Measurements from ENCODE around the gene MIEF2. TPM values are rescaled to one million over a fixed set of nuclear protein-coding genes. Genes with fewer than 3 reads are reported as not detected.

MIEF2 gene
- polyA plus RNA-seq, 1 of the 3 experiments (the other 2 are of a cell fraction), result 12.7 TPM

DNA sequence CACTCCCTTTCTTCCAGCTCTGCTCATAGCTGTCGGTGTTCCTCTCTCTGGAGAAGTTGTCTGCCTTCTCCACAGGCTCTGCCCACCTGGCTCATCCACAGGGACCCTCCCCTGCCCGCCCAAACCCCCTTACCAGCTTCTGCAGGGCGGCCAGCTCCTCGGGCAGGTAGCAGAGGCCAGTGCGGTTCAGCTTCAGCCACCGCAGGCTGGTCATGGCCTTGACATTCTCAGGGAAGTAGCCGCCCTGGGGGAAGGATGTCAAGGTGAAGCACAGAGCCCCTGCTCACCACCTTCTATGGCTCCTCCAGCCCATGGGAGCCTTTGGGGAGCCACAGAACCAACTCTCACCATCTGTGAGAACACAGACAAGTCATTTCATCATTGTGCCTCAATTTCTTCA, 3.7 kb upstream of the MIEF2 start (continued):
- TF ChIP-seq TCF12 (IDR thresholded peaks at IDR 0.05) (no peak), GATA2 (CRISPR knock-in tag; IDR thresholded peaks at IDR 0.05) (no peak), FOXJ3 (CRISPR knock-in tag; IDR thresholded peaks at IDR 0.05) (no peak), JUND (IDR thresholded peaks at IDR 0.05) (no peak), FOSL2 (IDR thresholded peaks at IDR 0.05; ENCODE audit: borderline replicate concordance, low read depth) (no peak)

DNA sequence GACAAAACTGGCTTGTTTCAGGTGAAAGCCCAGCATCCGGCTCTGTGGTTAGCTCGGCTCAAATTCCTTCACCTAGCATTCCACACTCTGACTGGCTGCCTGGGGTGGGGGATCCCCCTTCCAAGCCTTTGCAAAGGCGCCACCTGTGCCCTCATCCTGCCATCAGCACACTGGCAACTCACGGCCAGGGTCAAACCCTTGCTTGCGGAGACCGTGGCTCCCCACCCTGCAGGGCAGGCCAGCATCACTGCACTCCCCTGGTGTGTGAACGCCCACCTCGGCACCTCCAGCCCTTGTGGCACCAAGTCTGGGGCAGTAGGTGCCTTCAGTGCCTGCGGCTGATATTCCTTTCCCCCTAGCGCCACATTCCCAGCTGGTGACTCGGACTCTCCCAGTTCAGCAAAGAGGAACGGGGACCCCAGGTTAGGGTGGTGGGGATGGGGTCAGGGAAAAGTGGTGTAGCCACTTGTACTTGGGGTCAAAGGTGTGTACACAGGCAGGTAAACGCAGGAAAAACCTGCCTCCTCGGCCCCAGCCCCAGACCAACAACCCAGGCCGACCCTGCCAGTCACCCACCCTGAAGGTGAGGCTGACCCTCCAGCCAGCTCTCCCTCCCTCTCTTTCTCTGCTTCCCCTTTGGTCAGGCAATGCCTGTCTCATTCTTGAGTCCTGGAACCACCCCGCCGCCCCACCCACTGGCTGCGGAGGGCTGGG, 3.0 kb upstream of the MIEF2 start:
- Histone ChIP-seq H3K9me2 (no peaks in the 10 kb centered on the region), H3K27me3 (ENCODE audit: insufficient read depth) (no peaks in the 10 kb centered on the region), H3K79me2 (ENCODE audit: insufficient read depth) (peaks cover 55% of the 10 kb centered on the region), H3K4me2 (peak overlapping the region; percentile 94), H3K9ac (peak overlapping the region; percentile 99), H3K27ac (ENCODE audit: low read depth in 2 of 2, low read length in 1 of 2) (peak overlapping the region; percentile 91 to 93), H4K20me1 (ENCODE audit: insufficient read depth) (peaks cover 36% of the 10 kb centered on the region), H3K36me3 (replicated peaks in 1 of 2; ENCODE audit: control insufficient read depth in 1 of 2, insufficient read depth in 2 of 2, low read length in 1 of 2) (peaks cover 15 to 41% of the 10 kb centered on the region in 2 experiments), H3K4me1 (ENCODE audit: control insufficient read depth in 1 of 2, insufficient read depth in 2 of 2, low read depth in 1 of 2, low read length in 1 of 2) (peaks cover 8 to 35% of the 10 kb centered on the region in 2 experiments; a peak in 2 of 4 replicates), H2AFZ (ENCODE audit: low read depth) (peak overlapping the region; percentile 92; the same call in 1 of the 2 replicates), H3K9me3 (no peaks in the 10 kb centered on the region), H3F3A (replicated peaks; ENCODE audit: insufficient read depth) (peaks cover 12% of the 10 kb centered on the region), H3K4me3 (ENCODE audit: low read depth in 2 of 2, low read length in 1 of 2) (peak overlapping the region; percentile 85 to 95)
- POLR2A ChIA-PET, result no interaction called here
- CTCF ChIA-PET, result interaction anchor here (0.6 to 3.6 kb wide), 4 partner anchors 10 to 28 kb away, joined by 3 to 21 read pairs (median 4); no protein-coding TSS in a partner anchor
- WGBS (ENCODE audit: low lambda C conversion rate), result 28% methylated on average over 15 of the region's 18 CpGs
- peak; percentile 70 for DNase-seq
- TF ChIP-seq FOXJ3 (CRISPR knock-in tag; IDR thresholded peaks at IDR 0.05) (0 out of 2 replicates have a peak, but pooled peaks have one; percentile 32), RFX5 (IDR thresholded peaks at IDR 0.05; ENCODE audit: low read length) (no peak)

DNA sequence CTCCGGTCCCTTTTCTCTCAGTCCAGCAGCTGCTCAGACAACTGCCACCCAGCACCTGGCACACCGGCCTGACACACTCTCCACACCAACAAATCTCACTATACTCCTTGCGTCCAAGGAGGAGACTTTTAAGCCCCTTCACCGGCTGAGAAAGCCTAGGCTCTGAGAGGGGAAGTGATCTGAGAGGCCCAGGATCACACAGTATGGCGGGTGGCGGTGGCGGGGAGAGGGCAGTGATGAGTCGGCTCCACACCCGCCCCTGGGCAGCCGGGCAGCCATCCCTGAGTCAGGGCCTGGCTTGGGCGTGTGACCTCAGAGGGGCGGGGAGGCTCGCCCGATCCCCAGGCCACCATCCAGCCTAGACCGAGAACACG, 2.5 kb upstream of the MIEF2 start:
- peak overlapping the region; percentile 94 for H3K4me2 ChIP-seq
- ChIA-PET POLR2A (no interaction called here), CTCF (interaction anchor here (1.6 to 3.6 kb wide), 2 partner anchors 10 to 11 kb away, joined by 4 to 21 read pairs; no protein-coding TSS in a partner anchor)
- peaks cover 36% of the 10 kb centered on the region for H4K20me1 ChIP-seq (ENCODE audit: insufficient read depth)
- H3K9me2 ChIP-seq, result no peaks in the 10 kb centered on the region
- H3K36me3 ChIP-seq (replicated peaks in 1 of 2; ENCODE audit: control insufficient read depth in 1 of 2, insufficient read depth in 2 of 2, low read length in 1 of 2), result peaks cover 15 to 37% of the 10 kb centered on the region in 2 experiments
- DNase-seq, result peak; percentile 93
- WGBS (ENCODE audit: low lambda C conversion rate), result 0% methylated on average over 10 of the region's 16 CpGs
- TF ChIP-seq, protein P1, sequence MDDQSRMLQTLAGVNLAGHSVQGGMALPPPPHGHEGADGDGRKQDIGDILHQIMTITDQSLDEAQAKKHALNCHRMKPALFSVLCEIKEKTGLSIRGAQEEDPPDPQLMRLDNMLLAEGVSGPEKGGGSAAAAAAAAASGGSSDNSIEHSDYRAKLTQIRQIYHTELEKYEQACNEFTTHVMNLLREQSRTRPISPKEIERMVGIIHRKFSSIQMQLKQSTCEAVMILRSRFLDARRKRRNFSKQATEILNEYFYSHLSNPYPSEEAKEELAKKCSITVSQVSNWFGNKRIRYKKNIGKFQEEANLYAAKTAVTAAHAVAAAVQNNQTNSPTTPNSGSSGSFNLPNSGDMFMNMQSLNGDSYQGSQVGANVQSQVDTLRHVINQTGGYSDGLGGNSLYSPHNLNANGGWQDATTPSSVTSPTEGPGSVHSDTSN (IDR thresholded peaks at IDR 0.05), result no peak
- TF ChIP-seq YY1 (IDR thresholded peaks at IDR 0.05; ENCODE audit: low read depth) (peak; percentile 68; the same call in 1 of the 2 replicates), FOXM1 (IDR thresholded peaks at IDR 0.05; ENCODE audit: low read depth) (no peak), TAF1 (IDR thresholded peaks at IDR 0.05; ENCODE audit: borderline replicate concordance, low read depth, low read length) (0 out of 2 replicates have a peak, but pooled peaks have one; percentile 40)
- TF ChIP-seq, protein P2, sequence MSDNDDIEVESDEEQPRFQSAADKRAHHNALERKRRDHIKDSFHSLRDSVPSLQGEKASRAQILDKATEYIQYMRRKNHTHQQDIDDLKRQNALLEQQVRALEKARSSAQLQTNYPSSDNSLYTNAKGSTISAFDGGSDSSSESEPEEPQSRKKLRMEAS (IDR thresholded peaks at IDR 0.05; ENCODE audit: low read depth), result no peak
- peak overlapping the region; percentile 92; the same call in 1 of the 2 replicates for H2AFZ ChIP-seq (ENCODE audit: low read depth)
- H3K4me3 ChIP-seq (ENCODE audit: low read depth in 2 of 2, low read length in 1 of 2), result peak overlapping the region; percentile 85 to 95
- H3K27me3 ChIP-seq (ENCODE audit: insufficient read depth), result no peaks in the 10 kb centered on the region
- peak overlapping the region; percentile 99 for H3K9ac ChIP-seq
- peaks cover 8 to 35% of the 10 kb centered on the region in 2 experiments; a peak in 2 of 4 replicates for H3K4me1 ChIP-seq (ENCODE audit: control insufficient read depth in 1 of 2, insufficient read depth in 2 of 2, low read depth in 1 of 2, low read length in 1 of 2)
- peaks cover 12% of the 10 kb centered on the region for H3F3A ChIP-seq (replicated peaks; ENCODE audit: insufficient read depth)
- peaks cover 60% of the 10 kb centered on the region for H3K79me2 ChIP-seq (ENCODE audit: insufficient read depth)
- no peaks in the 10 kb centered on the region for H3K9me3 ChIP-seq
- peak overlapping the region; percentile 91 to 93 for H3K27ac ChIP-seq (ENCODE audit: low read depth in 2 of 2, low read length in 1 of 2)

All from SK-N-SH (cell line).